ENCODE data around the gene MRPS10.

Gene MRPS10

GRCh38 chr6:42232035-42232434, 14.4 kb upstream of the MRPS10 start:
- no peak for DNase-seq (ENCODE audit: low read depth)
- TF ChIP-seq CTCF (conservative IDR thresholded peaks at IDR 0.05; ENCODE audit: control insufficient read depth, insufficient read depth, low read depth, low read length), result no peak
- H3K4me3 ChIP-seq (ENCODE audit: control insufficient read depth, low read depth, low read length), result no peak overlapping the region

GRCh38 chr6:42230345-42231321, 13.0 kb upstream of the MRPS10 start:
- no peak for DNase-seq (ENCODE audit: low read depth)
- H3K4me3 ChIP-seq (ENCODE audit: control insufficient read depth, low read depth, low read length), result no peak overlapping the region
- peak; percentile 53 for TF ChIP-seq CTCF (conservative IDR thresholded peaks at IDR 0.05; ENCODE audit: control insufficient read depth, insufficient read depth, low read depth, low read length)

GRCh38 chr6:42229506-42230119, 12.0 kb upstream of the MRPS10 start:
- DNase-seq (ENCODE audit: low read depth), result no peak
- no peak overlapping the region for H3K4me3 ChIP-seq (ENCODE audit: control insufficient read depth, low read depth, low read length)
- no peak for TF ChIP-seq CTCF (conservative IDR thresholded peaks at IDR 0.05; ENCODE audit: control insufficient read depth, insufficient read depth, low read depth, low read length)

- no peak for TF ChIP-seq CTCF (conservative IDR thresholded peaks at IDR 0.05; ENCODE audit: control insufficient read depth, insufficient read depth, low read depth, low read length)
- DNase-seq (ENCODE audit: low read depth), result no peak
- H3K4me3 ChIP-seq (ENCODE audit: control insufficient read depth, low read depth, low read length), result no peak overlapping the region
These were observed 10.6 kb upstream of the MRPS10 start for GRCh38 chr6:42228305-42228704.

- no peak for TF ChIP-seq CTCF (conservative IDR thresholded peaks at IDR 0.05; ENCODE audit: control insufficient read depth, insufficient read depth, low read depth, low read length)
- no peak for DNase-seq (ENCODE audit: low read depth)
- no peak overlapping the region for H3K4me3 ChIP-seq (ENCODE audit: control insufficient read depth, low read depth, low read length)
These were observed 9.7 kb upstream of the MRPS10 start for GRCh38 chr6:42227173-42227850.

GRCh38 chr6:42226645-42227143, 9.0 kb upstream of the MRPS10 start:
- H3K4me3 ChIP-seq (ENCODE audit: control insufficient read depth, low read depth, low read length), result no peak overlapping the region
- TF ChIP-seq CTCF (conservative IDR thresholded peaks at IDR 0.05; ENCODE audit: control insufficient read depth, insufficient read depth, low read depth, low read length), result no peak
- peak; percentile 66 for DNase-seq (ENCODE audit: low read depth)

All from fibroblast of mammary gland (primary cell).